HPDE6-E6E7 (cell line): ENCODE data around the gene COL4A4.
"Not testable (repeated sequence)": the region's sequence is repeated elsewhere in the genome, so short reads cannot be mapped to it uniquely, and the experiment has no call there.

Source experiments
- DNase-seq: peaks from one replicate; pipeline ENCODE4 v3.0.0; 2011; ENCODE audit warnings: missing footprints; ENCODE audit errors: extremely low spot score

Gene COL4A4

GRCh38 chr2:227115761-227116160, 48.2 kb downstream of the COL4A4 start:
- DNase-seq, result no peak

- peak; percentile 38 for DNase-seq
Observed at GRCh38 chr2:227106845-227107759, 56.9 kb downstream of the COL4A4 start.

- no peak for DNase-seq
Observed at GRCh38 chr2:227103583-227103982, 60.4 kb downstream of the COL4A4 start.

- no peak for DNase-seq
Observed at GRCh38 chr2:227099340-227099739, 64.7 kb downstream of the COL4A4 start.

GRCh38 chr2:227098162-227098515, 65.9 kb downstream of the COL4A4 start:
- DNase-seq, result no peak

GRCh38 chr2:227097495-227098161, 66.4 kb downstream of the COL4A4 start:
- DNase-seq, result no peak

- DNase-seq, result no peak
Observed at GRCh38 chr2:227095346-227095745, 68.7 kb downstream of the COL4A4 start.

- no peak for DNase-seq
Observed at GRCh38 chr2:227082286-227082685, 81.7 kb downstream of the COL4A4 start.

GRCh38 chr2:227079726-227080125, 84.3 kb downstream of the COL4A4 start:
- DNase-seq, result no peak

GRCh38 chr2:227065065-227065464, 98.9 kb downstream of the COL4A4 start:
- not testable (repeated sequence) for DNase-seq

GRCh38 chr2:227058888-227059399, 105.1 kb downstream of the COL4A4 start:
- no peak for DNase-seq

- no peak for DNase-seq
Observed at GRCh38 chr2:227057743-227058447, 106.1 kb downstream of the COL4A4 start.

GRCh38 chr2:227057060-227057459, 106.9 kb downstream of the COL4A4 start:
- DNase-seq, result no peak

GRCh38 chr2:227054006-227054405, 110.0 kb downstream of the COL4A4 start:
- DNase-seq, result no peak

- no peak for DNase-seq
Observed at GRCh38 chr2:227052879-227053278, 111.1 kb downstream of the COL4A4 start.

GRCh38 chr2:227043981-227044380, 120.0 kb downstream of the COL4A4 start:
- no peak for DNase-seq

GRCh38 chr2:227038550-227039189, 125.3 kb downstream of the COL4A4 start:
- DNase-seq, result no peak

- DNase-seq, result no peak
Observed at GRCh38 chr2:227036527-227036926, 127.5 kb downstream of the COL4A4 start.

- DNase-seq, result no peak
Observed at GRCh38 chr2:227035711-227036367, 128.2 kb downstream of the COL4A4 start.

- no peak for DNase-seq
Observed at GRCh38 chr2:227033471-227034148, 130.4 kb downstream of the COL4A4 start.

GRCh38 chr2:227031379-227031778, 132.6 kb downstream of the COL4A4 start:
- no peak for DNase-seq
